B cell (primary cell): ENCODE measurements around the gene RASSF1.

Experiments used
- EZH2 ChIP-seq: IDR thresholded peaks from 2 replicates; pipeline ENCODE4 v1.6.1; 2012; ENCODE audit warnings: borderline replicate concordance, low read depth, mild to moderate bottlenecking, moderate library complexity, low read length; ENCODE audit not compliant: insufficient read depth, poor library complexity, severe bottlenecking
- TF ChIP-seq, protein P1 (sequence below): fragments of 200-600 bp; IDR thresholded peaks from one replicate; pipeline ENCODE4 v1.8.0; 2022; ENCODE audit warnings: antibody characterized with exemption, mild to moderate bottlenecking

DNA sequence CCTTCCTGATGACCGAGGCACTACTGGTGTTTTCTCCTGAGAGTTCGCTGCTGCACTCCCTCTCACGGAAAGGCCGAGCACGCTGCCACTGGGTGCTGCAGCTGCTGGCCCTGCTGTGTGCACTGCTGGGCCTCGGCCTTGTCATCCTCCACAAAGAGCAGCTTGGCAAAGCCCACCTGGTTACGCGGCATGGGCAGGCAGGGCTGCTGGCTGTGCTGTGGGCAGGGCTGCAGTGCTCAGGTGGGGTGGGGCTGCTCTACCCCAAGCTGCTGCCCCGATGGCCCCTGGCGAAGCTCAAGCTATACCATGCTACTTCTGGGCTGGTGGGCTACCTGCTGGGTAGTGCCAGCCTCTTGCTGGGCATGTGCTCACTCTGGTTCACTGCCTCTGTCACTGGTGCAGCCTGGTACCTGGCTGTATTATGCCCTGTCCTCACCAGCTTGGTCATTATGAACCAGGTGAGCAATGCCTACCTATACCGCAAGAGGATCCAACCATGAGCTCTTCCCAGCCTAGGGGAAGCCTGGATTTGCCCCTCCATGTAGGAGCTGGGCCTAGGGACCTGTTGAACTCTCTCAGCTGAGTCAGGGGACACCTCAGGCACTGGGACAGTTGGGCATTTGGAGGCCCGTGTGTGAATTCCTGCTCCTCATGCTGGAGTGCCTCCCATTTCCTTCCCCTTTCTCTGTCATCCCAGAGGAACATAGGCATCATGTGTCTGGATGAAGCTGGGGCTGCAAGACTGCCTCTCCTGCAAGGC, 12.8 kb upstream of the RASSF1 start:
- no peak for TF ChIP-seq EZH2
- TF ChIP-seq, protein P1, sequence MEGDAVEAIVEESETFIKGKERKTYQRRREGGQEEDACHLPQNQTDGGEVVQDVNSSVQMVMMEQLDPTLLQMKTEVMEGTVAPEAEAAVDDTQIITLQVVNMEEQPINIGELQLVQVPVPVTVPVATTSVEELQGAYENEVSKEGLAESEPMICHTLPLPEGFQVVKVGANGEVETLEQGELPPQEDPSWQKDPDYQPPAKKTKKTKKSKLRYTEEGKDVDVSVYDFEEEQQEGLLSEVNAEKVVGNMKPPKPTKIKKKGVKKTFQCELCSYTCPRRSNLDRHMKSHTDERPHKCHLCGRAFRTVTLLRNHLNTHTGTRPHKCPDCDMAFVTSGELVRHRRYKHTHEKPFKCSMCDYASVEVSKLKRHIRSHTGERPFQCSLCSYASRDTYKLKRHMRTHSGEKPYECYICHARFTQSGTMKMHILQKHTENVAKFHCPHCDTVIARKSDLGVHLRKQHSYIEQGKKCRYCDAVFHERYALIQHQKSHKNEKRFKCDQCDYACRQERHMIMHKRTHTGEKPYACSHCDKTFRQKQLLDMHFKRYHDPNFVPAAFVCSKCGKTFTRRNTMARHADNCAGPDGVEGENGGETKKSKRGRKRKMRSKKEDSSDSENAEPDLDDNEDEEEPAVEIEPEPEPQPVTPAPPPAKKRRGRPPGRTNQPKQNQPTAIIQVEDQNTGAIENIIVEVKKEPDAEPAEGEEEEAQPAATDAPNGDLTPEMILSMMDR = no peak
